Ectodermal cell (in vitro differentiated cells): ENCODE data around the gene LIN7A.

Experiments used
- H3K27ac ChIP-seq: 2 replicates; pipeline ENCODE4 v1.7.0; 2013; ENCODE audit warnings: mild to moderate bottlenecking, low read depth, low read length; ENCODE audit not compliant: insufficient read depth, poor library complexity, severe bottlenecking
- H3K27me3 ChIP-seq: 2 replicates; pipeline ENCODE4 v1.7.0; 2013; ENCODE audit warnings: mild to moderate bottlenecking, low read length; ENCODE audit not compliant: insufficient read depth, control insufficient read depth, poor library complexity, severe bottlenecking
- H3K36me3 ChIP-seq: one replicate; pipeline ENCODE4 v1.7.0; 2013; ENCODE audit warnings: low read length; ENCODE audit not compliant: control insufficient read depth, insufficient read depth
- H3K4me1 ChIP-seq: one replicate; pipeline ENCODE4 v1.7.0; 2013; ENCODE audit warnings: low read length; ENCODE audit not compliant: control insufficient read depth, insufficient read depth
- H3K4me3 ChIP-seq: 2 replicates; pipeline ENCODE4 v1.7.0; 2013; ENCODE audit warnings: low read depth, low read length, control low read depth; ENCODE audit not compliant: insufficient read depth
- H3K9me3 ChIP-seq: 2 replicates; pipeline ENCODE4 v1.7.0; 2013; ENCODE audit warnings: mild to moderate bottlenecking, low read length, moderate library complexity; ENCODE audit not compliant: control insufficient read depth
- WGBS, 2 experiments: methylation state at CpG; one replicate each; pipeline ENCODE4 v1.1.7; 2013; ENCODE audit warnings: missing lambda C conversion rate in 2 of 2; 5-methylcytosine and 5-hydroxymethylcytosine counted together

The LIN7A gene

DNA sequence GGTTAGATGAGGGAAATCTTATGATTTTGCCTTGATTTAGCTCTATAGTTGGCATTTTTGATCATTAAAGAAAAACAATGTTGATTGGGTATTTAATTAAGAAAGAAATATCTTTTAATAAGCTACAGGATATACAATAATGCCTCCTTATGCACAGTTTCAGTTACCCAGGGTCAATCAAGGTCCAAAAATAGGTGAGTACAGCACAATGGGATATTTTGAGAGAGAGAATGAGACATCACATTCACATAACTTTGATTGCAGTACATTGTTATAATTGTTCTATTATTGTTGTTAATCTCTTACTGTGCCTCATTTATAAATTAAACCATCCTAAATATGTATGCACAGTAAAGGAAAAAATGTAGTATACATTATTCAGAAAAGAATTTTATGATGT, 118.9 kb downstream of the LIN7A start:
- Histone ChIP-seq H3K4me3 (no peak overlapping the region), H3K9me3 (no peaks in the 10 kb centered on the region), H3K36me3 (no peaks in the 10 kb centered on the region), H3K27me3 (no peaks in the 10 kb centered on the region), H3K4me1 (peaks cover 5% of the 10 kb centered on the region), H3K27ac (no peak overlapping the region)

DNA sequence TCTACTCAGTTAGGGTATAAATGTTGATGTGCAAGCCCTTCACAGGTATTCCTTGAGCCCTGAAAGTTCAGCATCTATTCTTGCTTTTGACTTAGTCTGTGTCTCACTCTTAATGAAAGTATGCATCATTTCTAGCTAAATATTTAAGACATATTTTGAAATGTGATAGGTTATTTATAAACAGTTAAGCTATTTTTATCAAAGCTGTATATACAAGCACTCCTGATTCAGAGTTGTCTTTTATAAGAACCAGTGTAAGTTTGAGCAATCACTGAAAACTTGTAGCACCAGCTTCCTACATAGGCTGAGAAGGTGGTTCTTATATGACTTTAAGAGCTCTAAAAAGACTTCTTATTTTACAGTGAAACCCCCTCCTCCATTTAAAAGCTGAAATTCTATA, 122.4 kb downstream of the LIN7A start:
- no peak overlapping the region for H3K27ac ChIP-seq
- no peaks in the 10 kb centered on the region for H3K4me1 ChIP-seq
- H3K9me3 ChIP-seq = no peaks in the 10 kb centered on the region
- no peaks in the 10 kb centered on the region for H3K36me3 ChIP-seq
- H3K4me3 ChIP-seq = no peak overlapping the region
- H3K27me3 ChIP-seq = no peaks in the 10 kb centered on the region

DNA sequence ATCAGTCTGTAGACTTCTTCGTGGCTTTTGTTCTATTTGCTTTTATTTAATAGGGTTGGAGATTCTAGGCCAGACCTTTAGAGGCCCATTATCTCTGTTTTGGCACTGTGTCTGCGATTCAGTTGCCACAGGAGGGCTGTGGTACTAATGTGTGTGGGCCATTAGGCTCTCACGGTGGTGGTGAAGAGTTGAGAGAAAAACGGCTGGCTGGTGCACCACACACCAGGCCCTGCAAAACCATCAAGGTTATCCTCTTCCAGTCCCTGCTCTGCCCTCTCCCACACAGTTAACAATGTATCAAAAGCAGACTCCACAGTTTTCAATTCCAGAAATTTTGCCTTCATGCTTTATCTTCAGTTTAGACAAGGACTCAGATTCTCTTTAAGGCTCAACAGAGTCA, 123.3 kb downstream of the LIN7A start:
- Histone ChIP-seq H3K4me1 (no peaks in the 10 kb centered on the region), H3K4me3 (no peak overlapping the region), H3K27me3 (no peaks in the 10 kb centered on the region), H3K27ac (no peak overlapping the region), H3K36me3 (no peaks in the 10 kb centered on the region), H3K9me3 (no peaks in the 10 kb centered on the region)
- WGBS, 2 experiments = 91 to 92% methylated on average over 4 of the region's 4 CpGs

- no peaks in the 10 kb centered on the region for H3K27me3 ChIP-seq
- no peaks in the 10 kb centered on the region for H3K36me3 ChIP-seq
- H3K4me1 ChIP-seq = no peaks in the 10 kb centered on the region
- 80 to 94% methylated on average over 1 to 2 of the region's 2 CpGs for WGBS, 2 experiments
- H3K9me3 ChIP-seq = no peaks in the 10 kb centered on the region
- no peak overlapping the region for H3K4me3 ChIP-seq
- no peak overlapping the region for H3K27ac ChIP-seq
Observed at GRCh38 chr12:80813820-80814219, 123.9 kb downstream of the LIN7A start.

- Histone ChIP-seq H3K27me3 (no peaks in the 10 kb centered on the region), H3K4me3 (no peak overlapping the region), H3K4me1 (no peaks in the 10 kb centered on the region), H3K27ac (no peak overlapping the region), H3K36me3 (no peaks in the 10 kb centered on the region), H3K9me3 (no peaks in the 10 kb centered on the region)
- WGBS, 2 experiments = 93 to 96% methylated on average over 2 to 3 of the region's 3 CpGs
Observed at GRCh38 chr12:80811957-80812708, 125.6 kb downstream of the LIN7A start.

- no peak overlapping the region for H3K4me3 ChIP-seq
- no peaks in the 10 kb centered on the region for H3K27me3 ChIP-seq
- no peaks in the 10 kb centered on the region for H3K9me3 ChIP-seq
- no peaks in the 10 kb centered on the region for H3K4me1 ChIP-seq
- H3K36me3 ChIP-seq = no peaks in the 10 kb centered on the region
- no peak overlapping the region for H3K27ac ChIP-seq
- WGBS, 2 experiments = 20 to 43% methylated on average over 1 of the region's 1 CpG
Observed at GRCh38 chr12:80810874-80811273, 126.9 kb downstream of the LIN7A start.

DNA sequence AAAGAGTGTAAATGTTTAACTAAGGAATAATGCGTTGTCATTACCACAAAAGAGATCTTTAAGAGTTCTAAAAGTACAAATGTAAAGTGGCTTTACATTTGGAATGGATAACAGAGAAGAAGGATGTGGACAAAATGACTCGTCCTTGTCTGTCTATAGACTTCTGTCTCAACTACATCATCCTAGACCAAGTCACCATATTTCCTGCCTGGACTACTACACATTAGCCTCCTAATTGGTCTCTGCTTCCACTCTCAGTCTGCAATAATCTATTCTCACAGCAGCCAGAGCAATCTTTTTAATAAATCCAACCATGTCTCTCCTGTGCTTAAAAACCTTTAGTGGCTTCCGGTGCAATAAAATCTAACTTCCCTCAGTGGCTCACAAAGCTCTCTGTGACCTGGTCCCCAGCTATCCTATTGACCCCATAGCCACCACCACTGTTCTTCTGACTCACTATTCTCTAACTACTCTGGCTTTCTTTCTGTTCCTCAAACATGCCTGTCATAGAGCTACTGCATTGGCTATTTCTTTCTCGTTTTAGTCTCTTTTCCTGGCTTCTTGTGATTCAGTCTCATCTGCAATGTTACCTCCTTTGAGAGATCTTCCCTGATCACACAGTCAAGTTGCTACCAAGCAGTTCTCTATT, 130.0 kb downstream of the LIN7A start:
- no peaks in the 10 kb centered on the region for H3K27me3 ChIP-seq
- no peaks in the 10 kb centered on the region for H3K9me3 ChIP-seq
- no peak overlapping the region for H3K27ac ChIP-seq
- no peaks in the 10 kb centered on the region for H3K4me1 ChIP-seq
- H3K4me3 ChIP-seq = no peak overlapping the region
- H3K36me3 ChIP-seq = no peaks in the 10 kb centered on the region
- WGBS, 2 experiments = 91 to 94% methylated on average over 4 of the region's 4 CpGs

DNA sequence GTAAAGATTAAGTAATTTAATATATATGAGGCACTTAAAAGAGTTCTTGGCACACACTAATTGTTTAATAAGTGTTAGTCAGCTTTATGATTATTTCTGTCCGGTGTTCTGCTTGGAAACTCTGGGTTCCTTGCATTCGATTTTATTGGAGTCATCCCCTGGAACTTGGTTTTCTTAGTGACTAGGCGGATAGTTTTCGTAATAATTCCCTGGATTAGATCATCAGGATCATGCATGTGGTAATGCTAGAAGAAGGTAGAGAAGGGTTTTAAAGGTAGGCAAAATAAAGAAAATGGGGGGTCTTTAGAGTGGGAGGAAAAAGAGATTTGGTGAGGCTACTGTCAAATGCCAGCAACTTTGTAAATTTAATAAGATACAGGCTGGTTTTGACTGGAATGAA, 132.6 kb downstream of the LIN7A start:
- no peaks in the 10 kb centered on the region for H3K36me3 ChIP-seq
- H3K27ac ChIP-seq = no peak overlapping the region
- no peaks in the 10 kb centered on the region for H3K4me1 ChIP-seq
- H3K9me3 ChIP-seq = no peaks in the 10 kb centered on the region
- no peak overlapping the region for H3K4me3 ChIP-seq
- no peaks in the 10 kb centered on the region for H3K27me3 ChIP-seq
- 82 to 86% methylated on average over 4 of the region's 4 CpGs for WGBS, 2 experiments

- WGBS, 2 experiments = 84 to 94% methylated on average over 3 of the region's 3 CpGs
- no peaks in the 10 kb centered on the region for H3K9me3 ChIP-seq
- H3K36me3 ChIP-seq = no peaks in the 10 kb centered on the region
- H3K27ac ChIP-seq = no peak overlapping the region
- H3K27me3 ChIP-seq = no peaks in the 10 kb centered on the region
- no peak overlapping the region for H3K4me3 ChIP-seq
- no peaks in the 10 kb centered on the region for H3K4me1 ChIP-seq
Observed at GRCh38 chr12:80802652-80803400, 134.9 kb downstream of the LIN7A start.

DNA sequence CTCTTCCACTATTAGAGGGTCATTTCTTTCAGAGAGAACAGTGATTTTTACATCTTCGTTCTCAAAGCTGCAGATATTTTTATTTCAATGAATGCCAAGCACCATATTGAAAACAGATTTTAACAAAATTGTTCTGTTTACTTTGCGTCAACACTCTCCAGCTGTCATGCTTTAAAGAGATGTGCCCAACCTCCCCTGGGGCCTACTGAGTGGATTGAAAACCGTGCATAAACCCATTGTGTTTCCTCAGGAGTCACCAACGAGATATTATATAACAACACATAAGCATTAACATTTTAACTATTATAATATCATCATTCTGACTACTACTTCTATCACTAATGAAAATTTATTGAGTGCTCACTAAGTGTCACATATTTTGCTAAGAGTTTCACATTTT, 139.5 kb downstream of the LIN7A start:
- H3K9me3 ChIP-seq = no peaks in the 10 kb centered on the region
- 71 to 80% methylated on average over 4 of the region's 4 CpGs for WGBS, 2 experiments

More for the DNA sequence above, 139.5 kb downstream of the LIN7A start:
- H3K27ac ChIP-seq = no peak overlapping the region
- peaks cover 12% of the 10 kb centered on the region for H3K4me1 ChIP-seq
- no peaks in the 10 kb centered on the region for H3K27me3 ChIP-seq
- H3K4me3 ChIP-seq = no peak overlapping the region
- H3K36me3 ChIP-seq = no peaks in the 10 kb centered on the region
